Measurements from ENCODE around the gene THG1L.

The THG1L gene

DNA sequence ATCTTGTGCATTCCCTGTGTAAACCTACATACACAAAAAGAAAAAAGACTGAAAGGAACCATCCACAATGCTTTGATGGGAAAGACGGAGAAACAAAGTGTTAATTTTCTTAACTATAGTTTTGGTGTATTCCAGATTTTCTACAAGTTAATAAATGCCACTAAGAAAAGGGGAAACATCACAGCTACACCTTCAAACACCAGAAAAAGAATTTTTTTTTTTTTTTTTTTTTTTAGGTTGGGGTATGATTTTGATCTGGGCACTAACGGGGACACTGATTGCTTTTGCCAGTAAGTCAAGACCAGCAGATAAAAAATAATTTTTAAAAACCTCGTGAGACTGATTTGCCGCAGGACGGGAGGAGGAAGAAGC, 334 bp upstream of the THG1L start:
- no peaks in the 10 kb centered on the region for H3K9me3 ChIP-seq (ENCODE audit: insufficient read depth, low read depth, low read length)
- no peaks in the 10 kb centered on the region for H3K27me3 ChIP-seq (ENCODE audit: insufficient read depth, low read length)
- peaks cover 26% of the 10 kb centered on the region for H3K36me3 ChIP-seq (ENCODE audit: insufficient read depth, low read depth, low read length)
- peak overlapping the region; percentile 91 for H3K4me3 ChIP-seq (ENCODE audit: low read length)
- H3K9ac ChIP-seq (ENCODE audit: low read depth, low read length) = peak overlapping the region; percentile 87; the same call in 1 of the 2 replicates
- H3K27ac ChIP-seq (ENCODE audit: low read length) = no peak overlapping the region
- H3K4me1 ChIP-seq (ENCODE audit: insufficient read depth, low read length) = 0 out of 2 replicates have a peak, but pooled peaks cover 3% of the 10 kb centered on the region

DNA sequence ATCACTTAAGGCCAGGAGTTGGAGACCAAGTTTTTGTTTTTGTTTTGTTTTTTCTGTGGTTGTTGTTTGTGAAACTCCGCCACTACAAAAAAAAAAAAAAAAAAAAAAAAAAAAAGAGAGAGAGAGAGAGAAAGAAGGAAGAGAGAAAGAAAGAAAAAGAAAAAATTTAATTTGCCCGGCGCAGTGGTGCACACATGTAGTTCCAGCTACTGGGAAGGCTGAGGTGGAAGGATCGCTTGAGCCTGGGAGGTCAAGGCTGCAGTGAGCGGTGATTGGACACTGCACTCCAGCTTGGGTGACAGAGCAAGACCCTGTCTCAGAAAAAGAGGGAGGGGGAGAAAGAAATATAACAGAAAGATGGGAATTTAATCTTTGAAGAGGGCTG, 902 bp downstream of the THG1L start:
- peak overlapping the region; percentile 91 for H3K4me3 ChIP-seq (ENCODE audit: low read length)

GRCh38 chr5:157732596-157733262, 1.5 kb downstream of the THG1L start:
- Histone ChIP-seq H3K9me3 (ENCODE audit: insufficient read depth, low read depth, low read length) (no peaks in the 10 kb centered on the region), H3K4me1 (ENCODE audit: insufficient read depth, low read length) (0 out of 2 replicates have a peak, but pooled peaks cover 3% of the 10 kb centered on the region), H3K4me3 (ENCODE audit: low read length) (no peak overlapping the region), H3K9ac (ENCODE audit: low read depth, low read length) (no peak overlapping the region), H3K27ac (ENCODE audit: low read length) (no peak overlapping the region), H3K27me3 (ENCODE audit: insufficient read depth, low read length) (no peaks in the 10 kb centered on the region), H3K36me3 (ENCODE audit: insufficient read depth, low read depth, low read length) (peaks cover 38% of the 10 kb centered on the region)

More for the DNA sequence above, 902 bp downstream of the THG1L start:
- Histone ChIP-seq H3K27me3 (ENCODE audit: insufficient read depth, low read length) (no peaks in the 10 kb centered on the region), H3K9me3 (ENCODE audit: insufficient read depth, low read depth, low read length) (no peaks in the 10 kb centered on the region), H3K27ac (ENCODE audit: low read length) (no peak overlapping the region), H3K36me3 (ENCODE audit: insufficient read depth, low read depth, low read length) (peaks cover 32% of the 10 kb centered on the region), H3K9ac (ENCODE audit: low read depth, low read length) (peak overlapping the region; percentile 87; the same call in 1 of the 2 replicates), H3K4me1 (ENCODE audit: insufficient read depth, low read length) (0 out of 2 replicates have a peak, but pooled peaks cover 3% of the 10 kb centered on the region)

DNA sequence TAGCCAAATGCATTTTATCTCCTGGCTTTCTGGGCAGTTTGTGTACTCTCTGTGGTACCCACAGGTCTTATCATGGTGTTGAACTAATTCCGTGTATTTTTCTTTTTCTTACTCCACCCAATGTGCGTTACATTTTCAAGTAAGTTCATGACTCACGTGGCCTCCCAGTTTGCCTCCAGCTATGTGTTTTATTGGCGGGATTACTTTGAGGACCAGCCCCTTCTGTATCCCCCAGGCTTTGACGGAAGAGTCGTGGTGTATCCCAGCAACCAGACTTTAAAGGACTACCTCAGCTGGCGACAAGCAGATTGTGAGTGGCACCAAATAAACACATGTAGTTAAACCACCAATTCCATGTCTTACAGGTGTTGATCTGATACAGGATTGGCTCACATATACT, 3.2 kb downstream of the THG1L start:
- no peaks in the 10 kb centered on the region for H3K27me3 ChIP-seq (ENCODE audit: insufficient read depth, low read length)
- H3K4me1 ChIP-seq (ENCODE audit: insufficient read depth, low read length) = 0 out of 2 replicates have a peak, but pooled peaks cover 3% of the 10 kb centered on the region
- no peaks in the 10 kb centered on the region for H3K9me3 ChIP-seq (ENCODE audit: insufficient read depth, low read depth, low read length)
- H3K27ac ChIP-seq (ENCODE audit: low read length) = no peak overlapping the region
- H3K9ac ChIP-seq (ENCODE audit: low read depth, low read length) = no peak overlapping the region
- peaks cover 53% of the 10 kb centered on the region for H3K36me3 ChIP-seq (ENCODE audit: insufficient read depth, low read depth, low read length)
- H3K4me3 ChIP-seq (ENCODE audit: low read length) = no peak overlapping the region

DNA sequence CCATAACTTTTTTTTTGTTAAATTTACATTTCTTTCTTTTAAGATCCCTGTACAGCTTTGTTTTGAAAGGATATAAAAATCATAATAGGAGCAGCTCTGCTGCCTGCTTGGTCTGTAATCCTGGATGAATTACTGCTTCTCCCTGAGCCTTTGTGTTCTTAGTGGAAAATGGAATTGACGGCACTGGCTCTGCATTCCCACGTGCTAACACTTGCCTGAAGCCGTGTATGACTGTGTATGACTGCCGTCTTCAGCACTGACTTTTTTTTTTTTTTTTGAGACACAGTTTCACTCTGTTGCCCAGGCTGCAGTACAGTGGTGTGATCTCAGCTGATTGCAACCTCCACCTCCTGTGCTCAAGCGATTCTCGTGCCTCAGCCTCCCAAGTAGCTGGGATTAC, 4.8 kb downstream of the THG1L start:
- no peak overlapping the region for H3K27ac ChIP-seq (ENCODE audit: low read length)
- no peak overlapping the region for H3K4me3 ChIP-seq (ENCODE audit: low read length)
- H3K4me1 ChIP-seq (ENCODE audit: insufficient read depth, low read length) = no peaks in the 10 kb centered on the region
- no peaks in the 10 kb centered on the region for H3K27me3 ChIP-seq (ENCODE audit: insufficient read depth, low read length)
- H3K9me3 ChIP-seq (ENCODE audit: insufficient read depth, low read depth, low read length) = no peaks in the 10 kb centered on the region
- H3K9ac ChIP-seq (ENCODE audit: low read depth, low read length) = no peak overlapping the region
- H3K36me3 ChIP-seq (ENCODE audit: insufficient read depth, low read depth, low read length) = peaks cover 60% of the 10 kb centered on the region

DNA sequence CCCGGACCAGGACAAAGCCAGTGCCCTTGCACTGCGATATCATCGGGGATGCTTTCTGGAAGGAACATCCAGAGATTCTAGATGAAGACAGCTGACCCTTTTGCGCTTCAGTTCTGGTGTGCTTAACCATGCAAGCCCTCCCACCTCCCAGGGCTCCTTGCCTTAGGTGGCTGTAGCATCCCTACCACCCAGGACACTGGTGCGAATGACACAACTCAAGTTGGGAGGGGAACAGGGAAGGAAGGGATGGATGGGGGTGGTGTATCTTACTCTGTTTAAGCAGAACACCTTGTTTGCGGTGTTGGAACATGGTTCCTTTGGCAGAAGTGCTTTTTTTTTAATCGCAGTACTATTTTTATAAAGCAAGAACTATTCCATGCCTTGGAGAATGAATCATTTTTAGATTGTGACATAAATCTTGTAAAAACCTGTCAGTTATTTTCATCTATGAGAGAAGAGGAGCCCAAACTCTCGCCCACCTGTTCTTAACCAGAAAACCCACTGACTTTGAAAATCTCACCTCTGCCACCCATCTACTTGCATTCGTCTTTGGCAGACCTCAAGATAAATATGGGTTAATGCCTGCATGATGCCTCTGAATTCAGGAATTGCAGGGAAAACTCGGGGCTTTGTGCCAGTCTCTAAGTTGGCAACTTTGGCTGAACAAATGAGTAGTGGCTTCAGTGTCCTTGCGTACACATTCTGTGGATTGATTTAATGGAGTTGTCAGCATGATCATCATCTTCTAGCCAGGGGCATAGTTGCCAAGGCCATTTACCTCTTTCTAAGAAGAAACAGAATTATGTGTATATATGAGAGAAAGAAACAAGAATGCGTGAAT, 8.4 kb downstream of the THG1L start:
- Histone ChIP-seq H3K4me3 (ENCODE audit: low read length) (no peak overlapping the region), H3K27ac (ENCODE audit: low read length) (no peak overlapping the region), H3K9me3 (ENCODE audit: insufficient read depth, low read depth, low read length) (no peaks in the 10 kb centered on the region), H3K9ac (ENCODE audit: low read depth, low read length) (no peak overlapping the region), H3K27me3 (ENCODE audit: insufficient read depth, low read length) (peaks cover 13% of the 10 kb centered on the region), H3K36me3 (ENCODE audit: insufficient read depth, low read depth, low read length) (peaks cover 47% of the 10 kb centered on the region), H3K4me1 (ENCODE audit: insufficient read depth, low read length) (peaks cover 2% of the 10 kb centered on the region; the same call in 1 of the 2 replicates)

DNA sequence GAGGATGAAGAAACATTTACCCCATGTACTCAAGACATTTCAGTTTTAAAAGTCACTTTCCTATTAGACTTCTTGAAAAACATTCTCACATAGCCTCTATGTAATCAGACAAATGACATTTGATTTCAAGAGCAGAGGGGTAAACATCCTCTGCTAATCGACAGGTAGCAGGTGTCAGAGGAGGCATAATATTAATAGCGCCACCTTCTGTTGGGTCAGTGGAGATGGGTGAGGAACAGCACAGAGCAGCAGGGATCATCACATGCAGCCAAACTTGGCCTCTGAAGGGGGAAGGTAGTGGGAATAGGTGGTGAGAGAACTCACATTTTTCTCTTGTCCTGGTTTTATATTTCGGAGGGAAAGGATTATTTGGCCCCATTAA, 9.0 kb downstream of the THG1L start:
- Histone ChIP-seq H3K27me3 (ENCODE audit: insufficient read depth, low read length) (peaks cover 19% of the 10 kb centered on the region), H3K4me3 (ENCODE audit: low read length) (no peak overlapping the region), H3K4me1 (ENCODE audit: insufficient read depth, low read length) (peaks cover 2% of the 10 kb centered on the region; the same call in 1 of the 2 replicates), H3K36me3 (ENCODE audit: insufficient read depth, low read depth, low read length) (peaks cover 41% of the 10 kb centered on the region), H3K9ac (ENCODE audit: low read depth, low read length) (no peak overlapping the region), H3K9me3 (ENCODE audit: insufficient read depth, low read depth, low read length) (no peaks in the 10 kb centered on the region), H3K27ac (ENCODE audit: low read length) (no peak overlapping the region)

- Histone ChIP-seq H3K9me3 (ENCODE audit: insufficient read depth, low read depth, low read length) (no peaks in the 10 kb centered on the region), H3K27me3 (ENCODE audit: insufficient read depth, low read length) (peaks cover 25% of the 10 kb centered on the region), H3K4me1 (ENCODE audit: insufficient read depth, low read length) (peaks cover 2% of the 10 kb centered on the region; the same call in 1 of the 2 replicates), H3K27ac (ENCODE audit: low read length) (no peak overlapping the region), H3K9ac (ENCODE audit: low read depth, low read length) (no peak overlapping the region), H3K4me3 (ENCODE audit: low read length) (no peak overlapping the region), H3K36me3 (ENCODE audit: insufficient read depth, low read depth, low read length) (peaks cover 32% of the 10 kb centered on the region)
Observed at GRCh38 chr5:157741131-157741530, 9.9 kb downstream of the THG1L start.

GRCh38 chr5:157743163-157744050, 12.2 kb downstream of the THG1L start, which contains the start of gene LSM11:
Gene LSM11, plus strand, starts transcription at chr5:157743712. Its CDS starts 39 bp downstream, at chr5:157743751.
- peaks cover 2% of the 10 kb centered on the region for H3K4me1 ChIP-seq (ENCODE audit: insufficient read depth, low read length)
- peak within 1 kb of the TSS; percentile 68; the same call in 1 of the 2 replicates for H3K9ac ChIP-seq (ENCODE audit: low read depth, low read length)
- peak within 1 kb of the TSS; percentile 84 for H3K4me3 ChIP-seq (ENCODE audit: low read length)
- H3K27ac ChIP-seq (ENCODE audit: low read length) = no peak within 1 kb of the TSS
- peaks cover 16% of the 10 kb centered on the region for H3K36me3 ChIP-seq (ENCODE audit: insufficient read depth, low read depth, low read length)
- H3K27me3 ChIP-seq (ENCODE audit: insufficient read depth, low read length) = peaks cover 25% of the 10 kb centered on the region
- H3K9me3 ChIP-seq (ENCODE audit: insufficient read depth, low read depth, low read length) = no peaks in the 10 kb centered on the region

GRCh38 chr5:157744051-157745011, 13.1 kb downstream of the THG1L start:
- H3K4me3 ChIP-seq (ENCODE audit: low read length) = peak overlapping the region; percentile 84
- no peak overlapping the region for H3K27ac ChIP-seq (ENCODE audit: low read length)
- H3K36me3 ChIP-seq (ENCODE audit: insufficient read depth, low read depth, low read length) = peaks cover 9% of the 10 kb centered on the region
- H3K4me1 ChIP-seq (ENCODE audit: insufficient read depth, low read length) = peaks cover 2% of the 10 kb centered on the region
- no peaks in the 10 kb centered on the region for H3K9me3 ChIP-seq (ENCODE audit: insufficient read depth, low read depth, low read length)
- H3K9ac ChIP-seq (ENCODE audit: low read depth, low read length) = peak overlapping the region; percentile 68; the same call in 1 of the 2 replicates
- peaks cover 25% of the 10 kb centered on the region for H3K27me3 ChIP-seq (ENCODE audit: insufficient read depth, low read length)
